ENCODE data around the gene DEFB124. TPM values are rescaled to one million over a fixed set of nuclear protein-coding genes. Genes with fewer than 3 reads are reported as not detected.
"Not testable (repeated sequence)": the region's sequence is repeated elsewhere in the genome, so short reads cannot be mapped to it uniquely, and the experiment has no call there.

DEFB124 gene
- total and polyA plus RNA-seq, 5 donors from 2014 or later, result not detected

DNA sequence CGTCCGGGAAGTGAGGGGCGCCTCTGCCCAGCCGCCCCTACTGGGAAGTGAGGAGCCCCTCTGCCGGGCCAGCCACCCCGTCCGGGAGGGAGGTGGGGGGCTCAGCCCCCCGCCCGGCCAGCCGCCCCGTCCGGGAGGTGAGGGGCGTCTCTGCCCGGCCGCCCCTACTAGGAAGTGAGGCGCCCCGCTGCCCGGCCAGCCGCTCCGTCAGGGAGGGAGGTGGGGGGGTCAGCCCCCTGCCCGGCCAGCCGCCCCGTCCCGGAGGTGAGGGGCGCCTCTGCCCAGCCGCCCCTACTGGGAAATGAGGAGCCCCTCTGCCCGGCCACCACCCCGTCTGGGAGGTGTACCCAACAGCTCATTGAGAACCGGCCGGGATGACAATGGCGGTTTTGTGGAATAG is 47.4 kb downstream of the DEFB124 start:
- H3K27ac ChIP-seq (ENCODE audit: insufficient read depth, low read length, poor library complexity, severe bottlenecking); H3K9me3 Mint-ChIP-seq; H3K4me3 Mint-ChIP-seq: not testable (repeated sequence)

DNA sequence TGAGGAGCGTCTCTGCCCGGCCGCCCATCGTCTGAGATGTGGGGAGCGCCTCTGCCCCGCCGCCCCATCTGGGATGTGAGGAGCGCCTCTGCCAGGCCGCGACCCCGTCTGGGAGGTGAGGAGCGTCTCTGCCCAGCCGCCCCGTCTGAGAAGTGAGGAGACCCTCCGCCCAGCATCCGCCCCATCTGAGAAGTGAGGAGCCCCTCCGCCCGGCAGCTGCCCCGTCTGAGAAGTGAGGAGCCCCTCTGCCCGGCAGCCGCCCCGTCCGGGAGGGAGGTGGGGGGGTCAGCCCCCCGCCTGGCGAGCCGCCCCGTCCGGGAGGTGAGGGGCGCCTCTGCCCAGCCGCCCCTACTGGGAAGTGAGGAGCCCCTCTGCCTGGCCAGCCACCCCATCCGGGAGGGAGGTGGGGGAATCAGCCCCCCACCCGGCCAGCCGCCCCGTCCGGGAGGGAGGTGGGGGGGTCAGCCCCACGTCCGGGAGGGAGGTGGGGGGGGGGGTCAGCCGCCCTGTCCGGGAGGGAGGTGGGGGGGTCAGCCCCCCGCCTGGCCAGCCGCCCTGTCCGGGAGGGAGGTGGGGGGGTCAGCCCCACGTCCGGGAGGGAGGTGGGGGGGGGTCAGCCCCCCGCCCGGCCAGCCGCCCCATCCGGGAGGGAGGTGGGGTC is 47.9 kb downstream of the DEFB124 start:
- H3K27me3 ChIP-seq (ENCODE audit: control insufficient read depth, insufficient read depth, low read length); H3K27ac Mint-ChIP-seq; H3K4me3 ChIP-seq (ENCODE audit: low read depth, low read length); H3K36me3 ChIP-seq (ENCODE audit: control insufficient read depth, insufficient read depth, low read length); DNase-seq; H3K9me3 ChIP-seq (ENCODE audit: control insufficient read depth in 2 of 2, low read length in 2 of 2); ATAC-seq (ENCODE audit: low read depth in 2 of 2); H3K4me1 ChIP-seq (ENCODE audit: control insufficient read depth, insufficient read depth, low read length, poor library complexity, severe bottlenecking); H3K27me3 Mint-ChIP-seq; H3K9me3 Mint-ChIP-seq; H3K4me1 Mint-ChIP-seq; H3K27ac ChIP-seq (ENCODE audit: insufficient read depth, low read length, poor library complexity, severe bottlenecking); H3K36me3 Mint-ChIP-seq; H3K4me3 Mint-ChIP-seq: not testable (repeated sequence)

More for the DNA sequence above, 47.4 kb downstream of the DEFB124 start:
- not testable (repeated sequence) for H3K36me3 Mint-ChIP-seq; H3K9me3 ChIP-seq (ENCODE audit: control insufficient read depth in 2 of 2, low read length in 2 of 2); H3K4me1 ChIP-seq (ENCODE audit: control insufficient read depth, insufficient read depth, low read length, poor library complexity, severe bottlenecking); H3K27me3 Mint-ChIP-seq; H3K4me1 Mint-ChIP-seq; H3K4me3 ChIP-seq (ENCODE audit: low read depth, low read length); ATAC-seq (ENCODE audit: low read depth in 2 of 2); H3K27ac Mint-ChIP-seq; H3K27me3 ChIP-seq (ENCODE audit: control insufficient read depth, insufficient read depth, low read length); DNase-seq; H3K36me3 ChIP-seq (ENCODE audit: control insufficient read depth, insufficient read depth, low read length)

DNA sequence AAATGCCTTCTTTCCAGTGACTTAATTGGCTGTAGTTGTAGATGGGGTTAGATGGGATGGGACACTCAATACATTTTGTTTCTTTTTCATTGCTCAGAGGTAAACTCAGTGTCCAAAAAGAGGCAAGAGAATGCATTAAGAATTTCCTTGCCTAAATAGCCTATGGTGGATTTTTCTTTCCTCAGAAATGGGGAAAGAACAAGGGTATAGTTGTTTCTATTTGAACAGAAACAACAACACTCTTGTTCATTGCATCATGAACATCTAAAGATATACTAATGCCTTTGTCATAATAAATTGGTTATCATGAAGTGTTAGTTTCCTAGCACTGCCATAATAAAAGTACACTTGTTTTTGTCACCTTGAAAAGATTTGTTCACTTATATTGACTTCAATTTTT is 49.1 kb downstream of the DEFB124 start:
- no peak for DNase-seq
- Histone ChIP-seq H3K36me3 (ENCODE audit: control insufficient read depth, insufficient read depth, low read length) (no peaks in the 10 kb centered on the region), H3K27me3 (ENCODE audit: control insufficient read depth, insufficient read depth, low read length) (no peaks in the 10 kb centered on the region), H3K27ac (ENCODE audit: insufficient read depth, low read length, poor library complexity, severe bottlenecking) (no peak overlapping the region), H3K9me3 (ENCODE audit: control insufficient read depth in 2 of 2, low read length in 2 of 2) (no peaks in the 10 kb centered on the region), H3K4me3 (ENCODE audit: low read depth, low read length) (no peak overlapping the region), H3K4me1 (ENCODE audit: control insufficient read depth, insufficient read depth, low read length, poor library complexity, severe bottlenecking) (no peaks in the 10 kb centered on the region)
- no peak overlapping the region for H3K27ac Mint-ChIP-seq
- no peaks in the 10 kb centered on the region for H3K27me3 Mint-ChIP-seq
- no peaks in the 10 kb centered on the region for H3K4me1 Mint-ChIP-seq
- no peak for ATAC-seq (ENCODE audit: low read depth in 2 of 2)
- no peak overlapping the region for H3K4me3 Mint-ChIP-seq
- peaks cover 0 to 2% (median 1%) of the 10 kb centered on the region in 7 donors for H3K9me3 Mint-ChIP-seq
- no peaks in the 10 kb centered on the region for H3K36me3 Mint-ChIP-seq

DNA sequence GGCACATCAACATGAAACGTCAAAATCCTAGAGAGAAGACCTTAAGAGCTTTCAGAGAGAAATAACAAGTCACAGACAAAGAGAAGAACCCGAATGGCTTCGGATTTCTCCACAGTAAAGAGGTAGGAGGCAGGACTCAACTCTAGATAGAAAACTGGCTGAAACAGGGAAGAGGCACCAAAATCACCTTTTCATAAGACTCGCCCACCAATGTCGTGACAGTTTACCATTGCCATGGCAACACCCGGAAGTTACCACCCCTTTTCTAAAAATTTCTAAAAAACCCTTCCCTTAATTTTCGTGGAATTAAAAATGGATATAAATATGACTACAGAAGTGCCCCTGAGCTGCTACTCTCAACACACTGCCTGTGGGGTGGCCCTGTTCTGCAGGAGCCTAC is 56.6 kb downstream of the DEFB124 start:
- Histone ChIP-seq H3K27ac (ENCODE audit: insufficient read depth, low read length, poor library complexity, severe bottlenecking) (no peak overlapping the region), H3K36me3 (ENCODE audit: control insufficient read depth, insufficient read depth, low read length) (no peaks in the 10 kb centered on the region), H3K4me1 (ENCODE audit: control insufficient read depth, insufficient read depth, low read length, poor library complexity, severe bottlenecking) (no peaks in the 10 kb centered on the region), H3K27me3 (ENCODE audit: control insufficient read depth, insufficient read depth, low read length) (peaks cover 6% of the 10 kb centered on the region), H3K4me3 (ENCODE audit: low read depth, low read length) (no peak overlapping the region), H3K9me3 (ENCODE audit: control insufficient read depth in 2 of 2, low read length in 2 of 2) (no peaks in the 10 kb centered on the region)
- Mint-ChIP-seq H3K9me3 (peaks cover 0 to 4% (median 0%) of the 10 kb centered on the region in 7 donors), H3K4me3 (no peak overlapping the region), H3K4me1 (no peaks in the 10 kb centered on the region), H3K27me3 (no peaks in the 10 kb centered on the region), H3K27ac (no peak overlapping the region), H3K36me3 (no peaks in the 10 kb centered on the region)
- ATAC-seq (ENCODE audit: low read depth in 2 of 2), result no peak
- DNase-seq, result no peak

DNA sequence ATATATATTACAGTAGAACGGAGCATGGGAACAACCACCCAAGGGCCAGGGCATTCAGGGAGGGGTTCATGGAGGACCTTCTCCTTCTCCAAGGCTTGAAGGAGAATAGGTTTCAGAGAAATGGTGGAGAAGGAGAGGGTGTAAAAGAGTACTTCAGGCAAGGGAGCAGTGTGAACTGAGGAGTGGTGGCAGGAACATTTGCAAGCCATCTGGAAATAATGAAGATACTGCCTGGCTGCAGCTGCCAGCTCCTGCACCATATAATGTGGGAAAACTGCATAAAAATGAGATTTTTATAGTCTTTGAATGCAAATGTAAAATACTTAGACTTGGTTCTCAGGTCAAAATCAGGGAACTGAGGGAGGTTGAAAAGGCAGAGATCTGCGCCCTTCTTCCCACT is 59.3 kb downstream of the DEFB124 start:
- no peak for DNase-seq
- H3K9me3 ChIP-seq (ENCODE audit: control insufficient read depth in 2 of 2, low read length in 2 of 2), result no peaks in the 10 kb centered on the region
- H3K4me3 ChIP-seq (ENCODE audit: low read depth, low read length), result no peak overlapping the region
- H3K27me3 ChIP-seq (ENCODE audit: control insufficient read depth, insufficient read depth, low read length), result peaks cover 6% of the 10 kb centered on the region
- peaks cover 4% of the 10 kb centered on the region for H3K27me3 Mint-ChIP-seq
- no peak overlapping the region for H3K27ac ChIP-seq (ENCODE audit: insufficient read depth, low read length, poor library complexity, severe bottlenecking)
- H3K36me3 Mint-ChIP-seq, result no peaks in the 10 kb centered on the region
- H3K4me3 Mint-ChIP-seq, result no peak overlapping the region
- no peak overlapping the region for H3K27ac Mint-ChIP-seq
- H3K4me1 Mint-ChIP-seq, result no peaks in the 10 kb centered on the region
- H3K4me1 ChIP-seq (ENCODE audit: control insufficient read depth, insufficient read depth, low read length, poor library complexity, severe bottlenecking), result no peaks in the 10 kb centered on the region
- H3K9me3 Mint-ChIP-seq, result peaks cover 0 to 4% (median 0%) of the 10 kb centered on the region in 7 donors
- no peaks in the 10 kb centered on the region for H3K36me3 ChIP-seq (ENCODE audit: control insufficient read depth, insufficient read depth, low read length)
- ATAC-seq (ENCODE audit: low read depth in 2 of 2), result no peak

Other genes with a start within 250 kb of the DEFB124 start
- gene DEFB115, start 217.5 kb downstream of the DEFB124 start, total RNA-seq, result not detected
- gene DEFB115, start 217.5 kb downstream of the DEFB124 start, polyA plus RNA-seq, result not detected
- gene DEFB116, start 166.5 kb downstream of the DEFB124 start, total RNA-seq, result not detected
- not detected for gene DEFB116, start 166.5 kb downstream of the DEFB124 start, polyA plus RNA-seq
- gene DEFB118, start 106.5 kb downstream of the DEFB124 start, total RNA-seq, result not detected
- gene DEFB118, start 106.5 kb downstream of the DEFB124 start, polyA plus RNA-seq, result not detected
- gene DEFB119, start 84.5 kb downstream of the DEFB124 start, total RNA-seq, result not detected
- not detected for gene DEFB119, start 84.5 kb downstream of the DEFB124 start, polyA plus RNA-seq
- not detected for gene DEFB121, start 68.9 kb downstream of the DEFB124 start, total RNA-seq
- not detected for gene DEFB121, start 68.9 kb downstream of the DEFB124 start, polyA plus RNA-seq
- not detected for gene DEFB123, start 34.5 kb downstream of the DEFB124 start, total RNA-seq
- gene DEFB123, start 34.5 kb downstream of the DEFB124 start, polyA plus RNA-seq, result not detected
- not detected for gene REM1, start 161 bp upstream of the DEFB124 start, total RNA-seq
- not detected for gene REM1, start 161 bp upstream of the DEFB124 start, polyA plus RNA-seq
- gene HM13, start 39.3 kb upstream of the DEFB124 start, total RNA-seq, result 111 TPM
- 100 to 1,000 TPM; 119 to 142 (median 137) TPM for gene HM13, start 39.3 kb upstream of the DEFB124 start, polyA plus RNA-seq
- 9.4 TPM for gene ID1, start 130.2 kb upstream of the DEFB124 start, total RNA-seq
- 1 to 10 TPM in 2 of 4 donors, under 1 TPM in 2; 0.71 to 2.6 (median 0.91) TPM for gene ID1, start 130.2 kb upstream of the DEFB124 start, polyA plus RNA-seq
- gene COX4I2, start 162.8 kb upstream of the DEFB124 start, total RNA-seq, result not detected
- gene COX4I2, start 162.8 kb upstream of the DEFB124 start, polyA plus RNA-seq, result not detected
- 38.1 TPM for gene BCL2L1, start 247.7 kb upstream of the DEFB124 start, total RNA-seq
- gene BCL2L1, start 247.7 kb upstream of the DEFB124 start, polyA plus RNA-seq, result 10 to 100 TPM; 15.5 to 19.6 (median 17.3) TPM

Measured in CD4-positive, CD25-positive, alpha-beta regulatory T cell (primary cell).